Body of pancreas (tissue), 4 donors: ENCODE measurements around the gene FBXO9.

Experiments used
- POLR2A ChIP-seq, 3 donors: fragments of 450-650 bp; IDR thresholded peaks; one replicate each; pipeline ENCODE4 v1.6.1; 2016; ENCODE audit warnings: antibody characterized with exemption in 3 of 3, mild to moderate bottlenecking in 2 of 3
- TF ChIP-seq, protein P1 (sequence below), 7 experiments: fragments of 450-650 bp in 4 of 7; fragments of 200-600 bp in 3 of 7; sonication (generic) in 3 of 7; IDR thresholded peaks; one replicate each; pipeline ENCODE4 v1.5.1; 2016 to 2019; ENCODE audit warnings: antibody characterized with exemption in 7 of 7

DNA sequence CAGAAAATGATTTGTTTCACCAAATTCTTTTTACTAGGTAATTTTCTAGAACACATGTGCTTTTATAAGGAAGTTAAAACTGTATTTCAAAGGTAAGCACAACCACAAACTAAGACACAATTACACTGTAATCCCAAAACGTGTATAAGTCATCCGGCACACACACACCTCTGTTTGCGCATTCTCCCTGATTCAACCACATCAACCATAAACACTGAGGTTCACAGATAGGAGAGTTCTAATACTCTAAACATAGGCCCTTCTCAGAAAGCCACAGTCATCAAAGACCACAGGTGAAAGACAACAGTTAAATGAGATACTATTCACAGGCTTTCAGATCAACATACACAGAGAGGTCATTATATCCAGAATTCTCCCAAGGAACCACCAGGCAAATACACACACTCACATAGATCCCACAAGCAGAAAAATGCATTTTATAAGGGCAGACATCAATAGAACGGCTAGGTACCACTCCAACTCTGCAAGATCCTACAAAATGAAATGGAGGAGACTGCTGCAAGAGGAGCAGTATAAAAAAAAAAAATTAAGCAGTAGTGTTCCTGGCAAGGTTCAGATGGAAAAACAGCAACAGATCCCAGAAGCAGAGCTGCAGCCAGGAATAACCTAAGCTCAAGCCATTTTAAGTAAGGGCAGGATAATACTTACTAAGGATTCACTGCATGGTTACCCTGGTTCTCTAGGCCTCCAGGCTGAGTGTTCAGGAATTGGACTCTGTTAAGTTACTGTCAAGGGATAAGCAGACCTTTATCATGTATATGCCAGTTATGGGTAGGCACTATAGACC, 6.6 kb upstream of the FBXO9 start:
- TF ChIP-seq, protein P1, sequence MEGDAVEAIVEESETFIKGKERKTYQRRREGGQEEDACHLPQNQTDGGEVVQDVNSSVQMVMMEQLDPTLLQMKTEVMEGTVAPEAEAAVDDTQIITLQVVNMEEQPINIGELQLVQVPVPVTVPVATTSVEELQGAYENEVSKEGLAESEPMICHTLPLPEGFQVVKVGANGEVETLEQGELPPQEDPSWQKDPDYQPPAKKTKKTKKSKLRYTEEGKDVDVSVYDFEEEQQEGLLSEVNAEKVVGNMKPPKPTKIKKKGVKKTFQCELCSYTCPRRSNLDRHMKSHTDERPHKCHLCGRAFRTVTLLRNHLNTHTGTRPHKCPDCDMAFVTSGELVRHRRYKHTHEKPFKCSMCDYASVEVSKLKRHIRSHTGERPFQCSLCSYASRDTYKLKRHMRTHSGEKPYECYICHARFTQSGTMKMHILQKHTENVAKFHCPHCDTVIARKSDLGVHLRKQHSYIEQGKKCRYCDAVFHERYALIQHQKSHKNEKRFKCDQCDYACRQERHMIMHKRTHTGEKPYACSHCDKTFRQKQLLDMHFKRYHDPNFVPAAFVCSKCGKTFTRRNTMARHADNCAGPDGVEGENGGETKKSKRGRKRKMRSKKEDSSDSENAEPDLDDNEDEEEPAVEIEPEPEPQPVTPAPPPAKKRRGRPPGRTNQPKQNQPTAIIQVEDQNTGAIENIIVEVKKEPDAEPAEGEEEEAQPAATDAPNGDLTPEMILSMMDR (IDR thresholded peaks at IDR 0.05), result no peak
- no peak for TF ChIP-seq POLR2A (IDR thresholded peaks at IDR 0.05)
